HG03520 (cell line): Measurements from ENCODE around the gene GTF2IRD1.
"Not testable (repeated sequence)": the region's sequence is repeated elsewhere in the genome, so short reads cannot be mapped to it uniquely, and the experiment has no call there.

Experiments
- ATAC-seq: cut with Tn5 transposase; IDR thresholded peaks from one replicate; pipeline ENCODE4 v1.9.1; 2021; ENCODE audit warnings: mild to moderate bottlenecking, moderate library complexity; ENCODE audit not compliant: unreplicated experiment

GTF2IRD1 gene

DNA sequence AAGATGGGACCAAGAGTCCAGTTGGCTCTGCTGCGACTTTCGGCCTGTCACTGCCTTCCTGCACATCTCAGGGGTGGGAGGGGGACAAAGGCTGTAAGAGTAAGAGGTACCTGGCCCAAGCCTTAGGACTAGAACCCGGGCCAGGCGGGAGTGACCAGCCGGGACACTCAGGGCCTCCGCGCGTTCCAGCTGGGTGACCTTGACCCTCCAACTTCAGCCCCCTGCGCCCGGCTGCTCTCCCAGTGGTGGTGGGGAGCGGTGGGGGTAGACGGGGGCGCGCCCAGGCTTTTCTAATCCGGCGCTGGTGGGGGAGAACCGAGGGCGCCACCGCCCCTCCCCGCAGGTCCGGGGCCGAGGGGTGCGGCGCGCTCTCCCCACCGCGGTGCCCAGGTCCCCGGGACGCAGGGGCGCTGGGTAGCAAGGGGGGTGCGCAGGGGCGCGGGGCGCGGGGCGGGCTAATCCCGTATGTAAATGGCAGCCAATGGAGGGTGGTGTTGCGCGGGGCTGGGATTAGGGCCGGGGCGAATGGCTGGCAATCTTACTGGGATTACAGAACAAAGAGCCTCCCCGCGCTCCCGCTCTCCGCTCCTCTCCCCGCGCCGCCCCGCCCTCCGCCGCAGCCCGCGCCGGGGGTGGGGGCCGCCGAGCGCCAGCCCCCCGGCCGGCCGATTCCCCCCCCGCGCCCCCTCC is at the start of gene GTF2IRD1:
GTF2IRD1 (plus strand) TSS at position 585 of the 690 bp plus-strand sequence. CDS start 54,175 bp downstream, outside the sequence.
- ATAC-seq = no peak

- no peak for ATAC-seq
These were observed 49.4 kb upstream of the GTF2IRD1 start for GRCh38 chr7:74404388-74404700.

GRCh38 chr7:74404741-74405140 is 49.0 kb upstream of the GTF2IRD1 start:
- ATAC-seq = no peak

DNA sequence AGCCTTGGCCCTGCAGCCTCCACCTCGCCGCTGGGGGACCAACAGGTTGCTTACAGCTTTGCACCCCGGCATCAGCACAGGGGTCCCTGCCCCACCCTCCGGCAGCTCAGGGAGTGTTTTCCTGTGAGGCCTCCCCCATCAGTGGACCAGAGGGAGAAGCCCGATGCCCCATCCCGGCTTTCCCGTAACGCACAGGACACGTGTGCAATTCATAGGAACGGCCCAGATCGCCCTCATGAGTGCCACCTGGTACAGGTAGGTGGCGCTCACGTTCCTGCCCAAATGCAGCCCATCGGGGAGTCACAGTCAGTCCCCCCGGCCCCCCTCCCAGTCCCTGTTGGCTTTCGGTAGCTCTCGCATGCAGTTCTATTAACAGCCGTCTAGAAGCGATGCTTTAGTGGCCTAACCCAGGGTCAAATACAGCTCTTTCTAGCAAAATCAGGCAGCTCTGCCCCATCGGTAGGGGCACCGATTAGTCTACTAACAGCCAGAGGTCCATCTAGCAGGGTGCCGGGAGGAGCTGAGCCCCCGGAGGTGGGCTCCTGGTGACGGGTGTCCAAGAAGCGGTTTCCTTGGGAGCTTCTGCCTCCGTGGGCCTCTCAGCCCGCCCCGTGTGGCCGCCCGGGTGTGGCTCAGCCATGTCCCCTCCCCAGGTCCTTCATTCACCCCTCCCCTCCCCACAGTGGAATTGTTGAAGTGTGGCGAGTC is 48.4 kb upstream of the GTF2IRD1 start:
- ATAC-seq = no peak

GRCh38 chr7:74405899-74406512 is 47.7 kb upstream of the GTF2IRD1 start:
- no peak for ATAC-seq

GRCh38 chr7:74407958-74408357 is 45.7 kb upstream of the GTF2IRD1 start:
- ATAC-seq = no peak

- ATAC-seq = no peak
These were observed 44.1 kb upstream of the GTF2IRD1 start for GRCh38 chr7:74409571-74409970.

GRCh38 chr7:74410772-74411171 is 42.9 kb upstream of the GTF2IRD1 start:
- no peak for ATAC-seq

DNA sequence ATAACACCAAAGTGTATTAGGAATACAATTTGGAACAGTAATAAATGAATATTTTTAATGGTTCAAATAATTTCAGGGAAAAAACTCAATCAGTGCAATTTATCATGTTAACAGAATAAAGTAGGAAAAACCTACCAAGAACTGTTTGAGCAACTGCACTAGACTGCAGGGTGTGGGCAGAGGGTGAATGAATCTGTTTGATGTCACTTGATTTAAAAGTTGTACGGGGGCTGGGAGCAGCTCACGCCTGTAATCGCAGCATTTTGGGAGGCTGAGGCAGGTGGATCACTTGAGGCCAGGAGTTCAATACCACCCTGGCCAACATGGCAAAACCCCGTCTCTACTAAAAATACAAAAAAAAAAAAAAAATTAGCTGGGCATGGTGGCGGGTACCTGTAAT is 42.1 kb upstream of the GTF2IRD1 start:
- ATAC-seq = not testable (repeated sequence)

- ATAC-seq = no peak
These were observed 41.6 kb upstream of the GTF2IRD1 start for GRCh38 chr7:74412056-74412455.

DNA sequence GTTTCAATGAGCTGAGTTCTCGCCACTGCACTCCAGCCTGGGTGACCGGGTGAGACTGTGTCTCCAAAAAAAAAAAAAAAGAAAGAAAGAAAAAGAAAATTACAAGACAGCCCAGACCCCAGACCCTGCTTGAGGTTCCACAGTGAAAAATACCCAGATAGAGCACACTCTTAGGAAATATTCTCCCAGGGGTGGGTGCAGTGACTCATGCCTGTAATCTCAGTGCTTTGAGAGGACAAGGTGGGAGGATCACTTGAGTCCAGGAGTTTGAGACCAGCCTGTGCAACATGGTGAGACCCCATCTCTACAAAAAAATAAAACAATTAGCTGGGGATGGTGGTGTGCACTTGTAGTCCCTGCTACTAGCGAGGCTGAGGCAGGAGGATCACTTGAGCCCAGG is 41.1 kb upstream of the GTF2IRD1 start:
- ATAC-seq = no peak

DNA sequence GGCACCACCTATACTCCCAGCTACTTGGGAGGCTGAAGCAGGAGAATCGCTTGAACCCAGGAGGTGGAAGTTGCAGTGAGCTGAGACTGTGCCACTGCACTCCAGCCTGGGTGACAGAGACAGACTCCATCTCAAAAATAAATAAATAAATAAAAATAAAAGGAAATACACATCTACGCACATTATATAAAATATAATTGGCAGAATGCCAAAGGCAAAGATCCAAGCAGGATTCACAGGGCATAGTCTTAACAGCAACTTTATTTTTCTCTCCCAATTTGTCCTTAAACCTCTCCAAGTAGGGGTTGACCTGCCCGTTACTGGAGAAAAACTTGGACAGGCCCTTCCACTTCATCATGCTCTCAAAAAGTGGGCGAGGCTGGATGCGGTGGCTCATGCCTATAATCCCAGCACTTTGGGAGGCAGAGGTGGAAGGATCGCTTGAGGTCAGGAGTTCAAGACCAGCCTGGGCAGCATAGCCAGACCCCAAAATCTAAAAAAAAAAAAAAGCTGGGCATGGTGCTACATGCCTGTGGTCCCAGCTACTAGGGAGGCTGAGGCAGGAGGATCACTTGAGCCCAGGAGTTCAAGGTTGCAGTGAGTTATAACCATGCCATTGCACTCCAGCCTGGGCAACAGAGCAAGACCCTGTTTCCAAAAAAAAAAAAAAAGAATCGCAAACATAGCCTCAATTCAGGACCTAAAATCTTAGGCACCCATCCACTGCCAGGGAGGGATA is 38.9 kb upstream of the GTF2IRD1 start:
- ATAC-seq = not testable (repeated sequence)

DNA sequence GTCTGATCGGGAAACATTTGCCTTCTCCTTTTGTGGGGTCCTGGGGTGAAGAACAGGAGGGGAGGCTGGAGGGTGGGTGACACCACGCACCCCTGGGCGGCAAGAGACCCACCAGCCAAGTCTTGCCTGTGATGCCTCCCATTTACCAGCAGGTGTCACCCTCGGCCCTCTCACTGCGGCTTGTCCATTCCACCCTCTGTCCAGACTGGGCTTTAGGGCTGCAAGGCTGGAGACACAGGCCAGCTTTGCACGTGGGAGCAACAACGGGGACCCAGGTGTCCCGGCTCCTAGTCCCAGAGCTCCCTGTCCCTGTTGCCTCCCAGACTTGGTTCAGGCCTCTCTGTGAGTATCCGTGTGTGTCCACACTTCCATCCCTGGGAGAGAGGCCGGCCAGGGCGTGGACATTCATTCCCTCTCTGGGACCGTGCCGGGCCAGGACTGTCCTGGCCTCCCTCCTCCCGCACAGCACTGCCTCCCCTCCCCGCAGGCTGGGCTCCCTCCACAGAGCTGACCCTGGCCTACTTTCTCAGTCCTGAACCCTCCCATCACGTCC is 36.2 kb upstream of the GTF2IRD1 start:
- no peak for ATAC-seq

DNA sequence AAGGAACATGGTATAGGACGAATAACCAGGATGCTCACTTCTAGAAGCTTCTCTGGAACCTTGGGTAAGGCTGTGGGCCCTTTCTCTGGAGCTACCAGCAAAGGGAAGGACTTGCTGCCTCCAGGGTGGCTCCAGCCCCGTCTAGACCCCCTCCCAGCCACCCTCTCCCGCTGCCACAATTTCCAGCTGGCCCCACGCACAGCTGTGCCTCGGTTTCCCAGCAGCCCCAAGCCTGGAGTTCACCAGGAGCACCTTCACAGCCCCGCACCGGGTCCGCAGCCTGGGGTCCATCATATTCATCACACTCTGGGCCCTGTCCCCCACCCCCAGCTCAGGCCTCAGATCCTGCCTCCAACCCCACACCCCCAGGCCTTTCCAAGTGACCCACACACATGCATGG is 35.6 kb upstream of the GTF2IRD1 start:
- no peak for ATAC-seq

DNA sequence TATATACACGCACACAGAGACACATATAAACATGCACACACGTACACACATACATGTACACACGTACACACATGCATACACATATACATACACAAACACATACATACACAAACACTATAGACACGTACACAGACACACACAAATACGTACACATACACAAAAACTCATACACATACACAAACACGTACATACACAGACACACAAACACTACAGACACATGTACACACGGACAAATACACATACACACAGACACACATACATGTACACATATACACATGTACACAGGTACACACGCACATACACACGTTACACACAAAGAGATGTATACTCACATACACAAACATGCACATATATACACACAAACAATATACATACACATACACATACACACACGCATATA is 35.2 kb upstream of the GTF2IRD1 start:
- ATAC-seq = no peak

GRCh38 chr7:74419232-74419631 is 34.5 kb upstream of the GTF2IRD1 start:
- not testable (repeated sequence) for ATAC-seq

DNA sequence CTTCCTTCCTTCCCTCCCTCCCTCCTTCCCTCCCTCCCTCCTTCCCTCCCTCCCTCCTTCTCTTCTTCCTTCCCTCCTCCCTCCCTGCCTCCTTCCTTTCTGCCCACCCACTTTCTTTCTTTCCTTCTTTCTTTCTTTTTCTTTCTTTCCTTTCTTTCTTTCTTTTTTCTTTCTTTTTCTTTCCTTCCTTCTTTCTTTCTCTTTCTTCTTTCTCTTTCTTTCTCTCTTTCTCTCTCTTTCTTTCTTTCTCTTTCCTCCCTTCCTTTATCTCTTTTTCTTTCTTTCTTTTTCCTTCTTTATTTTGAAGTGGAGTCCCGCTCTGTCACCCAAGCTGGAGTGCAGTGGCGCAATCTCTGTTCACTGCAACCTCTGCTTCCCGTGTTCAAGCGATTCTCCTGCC is 33.7 kb upstream of the GTF2IRD1 start:
- ATAC-seq = no peak

DNA sequence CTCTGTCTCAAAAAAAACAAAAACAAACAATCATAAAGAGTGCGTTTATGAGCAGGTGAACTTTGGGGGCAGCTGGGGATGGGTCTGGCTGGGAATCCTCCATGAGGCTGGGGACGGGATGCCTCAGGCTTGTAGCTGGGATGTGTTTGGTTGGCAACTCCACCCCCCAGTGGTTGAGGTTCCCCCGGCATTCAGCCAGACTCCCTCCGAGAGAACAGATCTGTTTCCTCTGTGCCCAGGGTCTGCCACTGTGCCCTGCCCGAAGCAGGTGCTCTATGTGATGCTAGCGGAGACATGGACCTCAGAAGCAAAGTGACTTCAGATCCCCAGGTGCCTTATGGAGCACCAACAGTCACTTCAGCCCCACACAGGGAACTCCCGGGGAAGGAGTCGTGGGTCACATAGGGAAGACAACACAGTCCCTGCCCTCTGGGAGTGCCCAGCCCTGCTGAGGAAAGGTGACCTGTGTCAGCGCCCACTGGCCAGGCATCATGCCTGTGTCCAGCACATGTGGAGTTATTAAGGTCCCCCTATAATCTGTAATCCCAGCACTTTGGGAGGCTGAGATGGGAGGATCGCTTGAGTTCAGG is 29.3 kb upstream of the GTF2IRD1 start:
- no peak for ATAC-seq

GRCh38 chr7:74428023-74428422 is 25.7 kb upstream of the GTF2IRD1 start:
- ATAC-seq = no peak

- ATAC-seq = no peak
These were observed 24.5 kb upstream of the GTF2IRD1 start for GRCh38 chr7:74429153-74429747.
